Sigmoid colon (tissue), 7 donors: ENCODE data around the gene BPIFA1. TPM values are rescaled to one million over a fixed set of nuclear protein-coding genes. Genes with fewer than 3 reads are reported as not detected.

Experiments
- DNase-seq: peaks from one replicate; pipeline ENCODE4 v3.0.0-alpha.2; 2019
- H3K27ac ChIP-seq, 4 donors: fragments of 200-600 bp; sonication (generic); one replicate each; pipeline ENCODE4 v1.5.1; 2016 to 2019; ENCODE audit warnings: mild to moderate bottlenecking in 1 of 4
- H3K27me3 ChIP-seq, 3 donors: fragments of 200-600 bp; sonication (generic); one replicate each; pipeline ENCODE4 v1.5.1; 2019; ENCODE audit warnings: mild to moderate bottlenecking in 1 of 3
- H3K36me3 ChIP-seq, 4 donors: fragments of 200-600 bp; sonication (generic); one replicate each; pipeline ENCODE4 v1.5.1; 2016 to 2019
- H3K4me1 ChIP-seq, 4 donors: fragments of 200-600 bp; sonication (generic); one replicate each; pipeline ENCODE4 v1.5.1; 2017 to 2019
- H3K4me3 ChIP-seq, 4 donors: fragments of 200-600 bp; sonication (generic); one replicate each; pipeline ENCODE4 v1.5.1; 2017 to 2019; ENCODE audit warnings: mild to moderate bottlenecking in 2 of 4, moderate library complexity in 1 of 4
- H3K9me3 ChIP-seq, 4 donors: fragments of 200-600 bp in 3 of 4; sonication (generic) in 3 of 4; one replicate each; pipeline versions ENCODE4 v1.5.1 to v1.6.1; 2013 to 2019
- CTCF ChIP-seq, 4 experiments: fragments of 450-650 bp in 3 of 4; fragments of 200-600 bp in 1 of 4; IDR thresholded peaks; one replicate each; pipeline ENCODE4 v1.5.1; 2016 to 2019; ENCODE audit warnings: antibody characterized with exemption in 4 of 4, mild to moderate bottlenecking in 3 of 4, moderate library complexity in 2 of 4
- EP300 ChIP-seq, 4 donors: sonication (generic); formaldehyde crosslinking; IDR thresholded peaks; one replicate each; pipeline ENCODE4 v1.6.1; 2017; ENCODE audit warnings: antibody characterized with exemption in 4 of 4
- POLR2A ChIP-seq, 2 donors: fragments of 450-650 bp; IDR thresholded peaks; one replicate each; pipeline ENCODE4 v1.6.1; 2016; ENCODE audit warnings: antibody characterized with exemption in 2 of 2, mild to moderate bottlenecking in 2 of 2, moderate library complexity in 2 of 2
- POLR2AphosphoS5 ChIP-seq, 4 donors: sonication (generic); formaldehyde crosslinking; IDR thresholded peaks; one replicate each; pipeline ENCODE4 v1.6.1; 2017; ENCODE audit warnings: antibody characterized with exemption in 4 of 4
- WGBS, 2 donors: extraction: QIAGEN DNeasy Blood & Tissue Kit; methylation state at CpG; one replicate each; pipeline ENCODE4 v1.1.7; 2013; 5-methylcytosine and 5-hydroxymethylcytosine counted together
- intact Hi-C: fragments of 100-400 bp; cut with DNase I; formaldehyde crosslinking; loops from one replicate; pipeline ENCODE4 v1.15.1; 2023
- polyA plus RNA-seq, 3 donors: library from polyadenylated mRNA; stranded (reverse); fragments of 200-250 nt; gene quantifications; one replicate each; pipeline ENCODE4 v1.2.3, GENCODE V29; 2013
- total RNA-seq, 4 donors: library from RNA; depleted of rRNA; stranded (reverse); fragments of >200 nt; gene quantifications; one replicate each; pipeline ENCODE4 v1.1.0, GENCODE V29; 2016
- donor health status: healthy with polysubstance abuse.
- donor health status: Bipolar disorder and iron deficiency.
- donor health status: healthy.

Gene BPIFA1
- total and polyA plus RNA-seq, 7 donors = not detected

- H3K9me3 ChIP-seq = no peaks in the 10 kb centered on the region
- H3K36me3 ChIP-seq = no peaks in the 10 kb centered on the region
- H3K27ac ChIP-seq = no peak overlapping the region
- peaks cover 0 to 16% (median 0%) of the 10 kb centered on the region in 3 donors for H3K27me3 ChIP-seq
- H3K4me1 ChIP-seq = no peaks in the 10 kb centered on the region
- H3K4me3 ChIP-seq = no peak overlapping the region
- intact Hi-C loops = no loop called here
- TF ChIP-seq POLR2AphosphoS5 (IDR thresholded peaks at IDR 0.05) (no peak), EP300 (IDR thresholded peaks at IDR 0.05) (no peak), POLR2A (IDR thresholded peaks at IDR 0.05) (no peak), CTCF (IDR thresholded peaks at IDR 0.05) (no peak)
- WGBS, 2 donors = 95 to 97% methylated on average over 7 of the region's 7 CpGs
- DNase-seq = no peak
Observed at GRCh38 chr20:33280775-33281174, 45.0 kb downstream of the BPIFA1 start.

DNA sequence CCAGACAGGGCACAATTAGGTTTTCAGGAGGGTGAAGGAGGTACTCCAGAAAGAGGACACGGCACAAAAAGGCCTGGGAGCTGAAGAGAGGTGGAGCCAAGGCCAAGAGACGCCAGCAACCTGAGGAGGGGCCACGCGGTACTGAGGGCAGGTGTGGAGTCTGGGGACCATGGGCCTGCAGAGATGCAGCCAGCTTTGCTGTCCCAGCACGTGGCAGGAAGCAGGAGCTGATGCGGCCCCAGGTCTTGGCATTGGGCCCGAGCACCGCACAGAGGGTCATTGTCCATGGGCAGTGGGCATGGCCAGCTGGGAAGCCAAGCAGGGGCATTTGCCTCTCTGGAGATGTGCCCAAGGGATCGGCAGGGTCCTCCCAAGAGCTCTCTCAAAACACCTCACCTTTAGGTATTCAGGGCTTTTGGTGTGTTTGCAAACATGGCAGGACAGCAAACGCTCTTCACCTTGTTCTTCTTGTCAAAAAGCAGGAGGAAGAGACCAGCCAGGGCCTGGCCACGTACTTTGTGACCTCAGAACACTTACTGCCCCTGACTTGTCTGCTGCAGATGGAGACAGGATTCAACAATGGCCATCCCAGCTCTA, 45.9 kb downstream of the BPIFA1 start:
- TF ChIP-seq EP300 (IDR thresholded peaks at IDR 0.05) = no peak
- TF ChIP-seq POLR2AphosphoS5 (IDR thresholded peaks at IDR 0.05) = no peak
- no peak for TF ChIP-seq CTCF (IDR thresholded peaks at IDR 0.05)
- no peak for TF ChIP-seq POLR2A (IDR thresholded peaks at IDR 0.05)
- Histone ChIP-seq H3K27me3 (peaks cover 0 to 16% (median 0%) of the 10 kb centered on the region in 3 donors), H3K9me3 (no peaks in the 10 kb centered on the region), H3K4me3 (no peak overlapping the region), H3K27ac (no peak overlapping the region), H3K4me1 (no peaks in the 10 kb centered on the region), H3K36me3 (no peaks in the 10 kb centered on the region)
- intact Hi-C loops = no loop called here
- 66 to 77% methylated on average over 11 of the region's 11 CpGs for WGBS, 2 donors
- no peak for DNase-seq

DNA sequence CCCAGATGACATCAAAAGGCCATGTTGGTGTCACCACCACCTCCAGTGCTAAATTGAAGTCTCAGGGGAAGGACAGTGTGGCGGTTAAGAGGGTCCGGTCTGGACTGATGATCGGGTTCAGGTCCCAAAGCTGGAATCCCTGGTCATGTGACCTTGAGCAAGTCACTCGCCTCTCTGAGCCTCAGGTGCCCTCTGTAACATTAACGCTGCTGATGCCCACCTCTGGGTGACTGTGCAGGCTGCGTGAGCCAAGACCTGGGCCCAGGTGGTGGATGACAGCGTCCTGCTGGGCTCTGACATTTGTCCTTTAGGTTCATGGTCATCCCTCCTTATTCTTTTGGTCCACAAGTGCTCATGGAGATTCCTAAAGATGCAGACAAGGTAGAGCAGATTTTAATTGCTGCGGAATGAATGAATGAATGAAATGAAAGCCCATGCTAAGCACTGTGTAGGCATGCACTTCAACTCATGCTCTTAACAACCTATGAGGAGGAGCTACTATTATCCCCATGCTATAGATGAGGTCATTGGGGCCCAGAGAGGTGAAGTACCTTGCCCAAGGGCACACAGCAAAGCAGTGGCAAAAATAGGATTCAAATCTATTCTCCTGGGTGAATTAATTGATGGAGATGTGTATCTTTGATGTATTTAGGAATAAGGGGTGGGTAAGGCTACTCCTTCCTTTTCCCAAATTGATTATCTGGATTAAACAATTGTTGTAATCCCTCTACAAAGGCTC, 46.6 kb downstream of the BPIFA1 start:
- 83 to 88% methylated on average over 8 of the region's 8 CpGs for WGBS, 2 donors
- no peaks in the 10 kb centered on the region for H3K4me1 ChIP-seq
- intact Hi-C loops = no loop called here
- H3K27ac ChIP-seq = no peak overlapping the region
- peaks cover 0 to 18% (median 0%) of the 10 kb centered on the region in 3 donors for H3K27me3 ChIP-seq
- no peak for DNase-seq
- H3K9me3 ChIP-seq = no peaks in the 10 kb centered on the region
- H3K4me3 ChIP-seq = no peak overlapping the region
- TF ChIP-seq POLR2AphosphoS5 (IDR thresholded peaks at IDR 0.05) (no peak), CTCF (IDR thresholded peaks at IDR 0.05) (no peak), EP300 (IDR thresholded peaks at IDR 0.05) (no peak), POLR2A (IDR thresholded peaks at IDR 0.05) (no peak)
- no peaks in the 10 kb centered on the region for H3K36me3 ChIP-seq

DNA sequence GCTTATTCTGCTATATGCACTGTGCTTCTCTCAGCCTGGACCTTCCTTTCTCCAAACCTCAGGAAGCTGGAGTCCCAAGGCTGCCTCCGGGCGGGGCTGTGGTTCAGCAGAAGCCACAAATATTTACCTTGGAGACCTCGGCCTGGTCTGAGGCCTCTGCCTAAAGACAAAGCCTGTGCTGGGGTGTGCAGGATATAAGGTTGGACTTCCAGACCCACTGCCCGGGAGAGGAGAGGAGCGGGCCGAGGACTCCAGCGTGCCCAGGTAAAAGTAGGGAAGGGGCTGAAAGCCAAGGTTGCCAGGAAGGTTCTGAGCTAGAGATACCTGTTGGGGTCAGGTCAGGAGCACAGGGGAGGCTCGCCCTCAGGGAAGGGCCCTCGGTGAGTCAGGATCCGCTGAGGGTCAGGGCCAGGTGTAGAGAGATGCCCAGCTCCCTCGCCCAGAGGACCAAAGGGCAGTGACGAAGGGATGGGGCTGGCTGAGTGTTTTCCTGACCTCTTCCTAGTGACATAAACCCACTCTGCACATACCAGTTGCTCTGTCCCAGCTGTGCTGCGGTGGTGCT, 47.3 kb downstream of the BPIFA1 start, which contains the start of gene BPIFB1:
BPIFB1 (plus strand) TSS at position 224 of the 565 bp plus-strand sequence. CDS start 2,860 bp downstream, outside the sequence.
- Histone ChIP-seq H3K27ac (no peak within 1 kb of the TSS), H3K27me3 (peaks cover 0 to 13% (median 0%) of the 10 kb centered on the region in 3 donors)
- no peak for TF ChIP-seq POLR2AphosphoS5 (IDR thresholded peaks at IDR 0.05)

DNA sequence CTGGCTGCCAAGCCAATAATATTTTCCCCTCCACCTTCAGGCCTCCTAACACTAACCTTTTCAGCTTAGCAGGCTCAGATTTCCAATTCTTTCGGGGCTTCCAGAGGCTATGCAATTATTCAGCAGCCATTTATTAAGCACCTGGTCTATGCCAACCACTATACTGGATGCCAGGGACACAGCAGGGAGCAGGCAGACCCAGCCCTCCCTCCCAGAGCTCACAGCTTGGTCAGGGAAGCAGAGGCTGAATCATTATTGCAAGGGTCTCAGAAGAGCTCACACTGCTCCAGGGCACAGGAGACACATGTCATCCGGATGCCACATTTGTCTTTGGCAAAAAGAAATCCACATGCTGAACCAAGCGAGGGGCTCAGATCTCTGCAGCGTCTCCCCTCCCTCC, 48.5 kb downstream of the BPIFA1 start:
- Histone ChIP-seq H3K27me3 (peaks cover 0 to 13% (median 0%) of the 10 kb centered on the region in 3 donors), H3K9me3 (no peaks in the 10 kb centered on the region), H3K4me3 (no peak overlapping the region), H3K27ac (no peak overlapping the region), H3K4me1 (no peaks in the 10 kb centered on the region), H3K36me3 (no peaks in the 10 kb centered on the region)
- no peak for TF ChIP-seq CTCF (IDR thresholded peaks at IDR 0.05)
- no peak for TF ChIP-seq POLR2A (IDR thresholded peaks at IDR 0.05)
- no peak for TF ChIP-seq POLR2AphosphoS5 (IDR thresholded peaks at IDR 0.05)
- TF ChIP-seq EP300 (IDR thresholded peaks at IDR 0.05) = no peak
- DNase-seq = no peak
- whole genome bisulfite sequencing, 2 donors = 83 to 86% methylated on average over 4 of the region's 4 CpGs
- intact Hi-C loops = no loop called here

More for the DNA sequence above, 47.3 kb downstream of the BPIFA1 start, which contains the start of gene BPIFB1:
- intact Hi-C loops = no loop called here
- no peaks in the 10 kb centered on the region for H3K36me3 ChIP-seq
- DNase-seq = no peak
- no peak within 1 kb of the TSS for H3K4me3 ChIP-seq
- 63 to 78% methylated on average over 13 of the region's 13 CpGs for WGBS, 2 donors
- H3K4me1 ChIP-seq = no peaks in the 10 kb centered on the region
- H3K9me3 ChIP-seq = no peaks in the 10 kb centered on the region
